ENCODE data around the gene KRT36. TPM values are rescaled to one million over a fixed set of nuclear protein-coding genes. Genes with fewer than 3 reads are reported as not detected.

Gene KRT36
- total and polyA plus RNA-seq, 2 of the 8 experiments (the other 6 are each of a cell fraction or from before 2014, with no cell fraction given): not detected

DNA sequence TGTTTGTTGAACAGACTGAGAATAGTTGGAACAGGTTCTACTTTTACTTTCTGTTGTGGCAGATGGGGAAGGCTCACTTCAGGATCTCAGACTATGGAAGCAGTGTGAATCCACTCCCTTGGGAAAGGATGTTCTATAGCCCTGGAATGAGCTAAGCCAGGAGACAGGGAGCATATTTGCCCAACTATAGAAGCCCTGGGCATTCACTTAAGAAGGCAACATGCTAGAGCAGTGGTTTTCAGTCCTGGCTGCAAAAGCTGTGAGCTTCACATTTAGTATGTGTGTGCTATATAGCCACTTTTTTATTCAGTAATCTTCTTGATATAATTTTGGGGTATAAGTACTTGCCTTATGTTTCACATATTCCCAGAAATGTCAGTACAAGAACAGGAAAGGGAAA, 21.4 kb downstream of the KRT36 start (continued):
- TF ChIP-seq, protein P1, sequence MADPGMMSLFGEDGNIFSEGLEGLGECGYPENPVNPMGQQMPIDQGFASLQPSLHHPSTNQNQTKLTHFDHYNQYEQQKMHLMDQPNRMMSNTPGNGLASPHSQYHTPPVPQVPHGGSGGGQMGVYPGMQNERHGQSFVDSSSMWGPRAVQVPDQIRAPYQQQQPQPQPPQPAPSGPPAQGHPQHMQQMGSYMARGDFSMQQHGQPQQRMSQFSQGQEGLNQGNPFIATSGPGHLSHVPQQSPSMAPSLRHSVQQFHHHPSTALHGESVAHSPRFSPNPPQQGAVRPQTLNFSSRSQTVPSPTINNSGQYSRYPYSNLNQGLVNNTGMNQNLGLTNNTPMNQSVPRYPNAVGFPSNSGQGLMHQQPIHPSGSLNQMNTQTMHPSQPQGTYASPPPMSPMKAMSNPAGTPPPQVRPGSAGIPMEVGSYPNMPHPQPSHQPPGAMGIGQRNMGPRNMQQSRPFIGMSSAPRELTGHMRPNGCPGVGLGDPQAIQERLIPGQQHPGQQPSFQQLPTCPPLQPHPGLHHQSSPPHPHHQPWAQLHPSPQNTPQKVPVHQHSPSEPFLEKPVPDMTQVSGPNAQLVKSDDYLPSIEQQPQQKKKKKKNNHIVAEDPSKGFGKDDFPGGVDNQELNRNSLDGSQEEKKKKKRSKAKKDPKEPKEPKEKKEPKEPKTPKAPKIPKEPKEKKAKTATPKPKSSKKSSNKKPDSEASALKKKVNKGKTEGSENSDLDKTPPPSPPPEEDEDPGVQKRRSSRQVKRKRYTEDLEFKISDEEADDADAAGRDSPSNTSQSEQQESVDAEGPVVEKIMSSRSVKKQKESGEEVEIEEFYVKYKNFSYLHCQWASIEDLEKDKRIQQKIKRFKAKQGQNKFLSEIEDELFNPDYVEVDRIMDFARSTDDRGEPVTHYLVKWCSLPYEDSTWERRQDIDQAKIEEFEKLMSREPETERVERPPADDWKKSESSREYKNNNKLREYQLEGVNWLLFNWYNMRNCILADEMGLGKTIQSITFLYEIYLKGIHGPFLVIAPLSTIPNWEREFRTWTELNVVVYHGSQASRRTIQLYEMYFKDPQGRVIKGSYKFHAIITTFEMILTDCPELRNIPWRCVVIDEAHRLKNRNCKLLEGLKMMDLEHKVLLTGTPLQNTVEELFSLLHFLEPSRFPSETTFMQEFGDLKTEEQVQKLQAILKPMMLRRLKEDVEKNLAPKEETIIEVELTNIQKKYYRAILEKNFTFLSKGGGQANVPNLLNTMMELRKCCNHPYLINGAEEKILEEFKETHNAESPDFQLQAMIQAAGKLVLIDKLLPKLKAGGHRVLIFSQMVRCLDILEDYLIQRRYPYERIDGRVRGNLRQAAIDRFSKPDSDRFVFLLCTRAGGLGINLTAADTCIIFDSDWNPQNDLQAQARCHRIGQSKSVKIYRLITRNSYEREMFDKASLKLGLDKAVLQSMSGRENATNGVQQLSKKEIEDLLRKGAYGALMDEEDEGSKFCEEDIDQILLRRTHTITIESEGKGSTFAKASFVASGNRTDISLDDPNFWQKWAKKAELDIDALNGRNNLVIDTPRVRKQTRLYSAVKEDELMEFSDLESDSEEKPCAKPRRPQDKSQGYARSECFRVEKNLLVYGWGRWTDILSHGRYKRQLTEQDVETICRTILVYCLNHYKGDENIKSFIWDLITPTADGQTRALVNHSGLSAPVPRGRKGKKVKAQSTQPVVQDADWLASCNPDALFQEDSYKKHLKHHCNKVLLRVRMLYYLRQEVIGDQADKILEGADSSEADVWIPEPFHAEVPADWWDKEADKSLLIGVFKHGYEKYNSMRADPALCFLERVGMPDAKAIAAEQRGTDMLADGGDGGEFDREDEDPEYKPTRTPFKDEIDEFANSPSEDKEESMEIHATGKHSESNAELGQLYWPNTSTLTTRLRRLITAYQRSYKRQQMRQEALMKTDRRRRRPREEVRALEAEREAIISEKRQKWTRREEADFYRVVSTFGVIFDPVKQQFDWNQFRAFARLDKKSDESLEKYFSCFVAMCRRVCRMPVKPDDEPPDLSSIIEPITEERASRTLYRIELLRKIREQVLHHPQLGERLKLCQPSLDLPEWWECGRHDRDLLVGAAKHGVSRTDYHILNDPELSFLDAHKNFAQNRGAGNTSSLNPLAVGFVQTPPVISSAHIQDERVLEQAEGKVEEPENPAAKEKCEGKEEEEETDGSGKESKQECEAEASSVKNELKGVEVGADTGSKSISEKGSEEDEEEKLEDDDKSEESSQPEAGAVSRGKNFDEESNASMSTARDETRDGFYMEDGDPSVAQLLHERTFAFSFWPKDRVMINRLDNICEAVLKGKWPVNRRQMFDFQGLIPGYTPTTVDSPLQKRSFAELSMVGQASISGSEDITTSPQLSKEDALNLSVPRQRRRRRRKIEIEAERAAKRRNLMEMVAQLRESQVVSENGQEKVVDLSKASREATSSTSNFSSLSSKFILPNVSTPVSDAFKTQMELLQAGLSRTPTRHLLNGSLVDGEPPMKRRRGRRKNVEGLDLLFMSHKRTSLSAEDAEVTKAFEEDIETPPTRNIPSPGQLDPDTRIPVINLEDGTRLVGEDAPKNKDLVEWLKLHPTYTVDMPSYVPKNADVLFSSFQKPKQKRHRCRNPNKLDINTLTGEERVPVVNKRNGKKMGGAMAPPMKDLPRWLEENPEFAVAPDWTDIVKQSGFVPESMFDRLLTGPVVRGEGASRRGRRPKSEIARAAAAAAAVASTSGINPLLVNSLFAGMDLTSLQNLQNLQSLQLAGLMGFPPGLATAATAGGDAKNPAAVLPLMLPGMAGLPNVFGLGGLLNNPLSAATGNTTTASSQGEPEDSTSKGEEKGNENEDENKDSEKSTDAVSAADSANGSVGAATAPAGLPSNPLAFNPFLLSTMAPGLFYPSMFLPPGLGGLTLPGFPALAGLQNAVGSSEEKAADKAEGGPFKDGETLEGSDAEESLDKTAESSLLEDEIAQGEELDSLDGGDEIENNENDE (IDR thresholded peaks at IDR 0.05; ENCODE audit: insufficient replicate concordance, low read length): no peak
- TF ChIP-seq CBX5 (IDR thresholded peaks at IDR 0.05; ENCODE audit: low read depth, low read length) (no peak), GTF2F1 (IDR thresholded peaks at IDR 0.05; ENCODE audit: borderline replicate concordance, low read depth, low read length) (no peak)
